PC-3 (cell line): ENCODE measurements around the gene COG5.

Source experiments
- EZH2 ChIP-seq: fragments of 300-600 bp; sonication (generic); IDR thresholded peaks from one replicate; pipeline ENCODE4 v1.6.1; 2017; ENCODE audit warnings: antibody characterized with exemption, mild to moderate bottlenecking, low read length; ENCODE audit not compliant: unreplicated experiment
- TF ChIP-seq, protein P1 (sequence below): fragments of 300-600 bp; sonication (generic); conservative IDR thresholded peaks from 2 replicates; pipeline ENCODE4 v1.5.1; 2017; ENCODE audit warnings: antibody characterized with exemption, low read depth, mild to moderate bottlenecking, low read length

DNA sequence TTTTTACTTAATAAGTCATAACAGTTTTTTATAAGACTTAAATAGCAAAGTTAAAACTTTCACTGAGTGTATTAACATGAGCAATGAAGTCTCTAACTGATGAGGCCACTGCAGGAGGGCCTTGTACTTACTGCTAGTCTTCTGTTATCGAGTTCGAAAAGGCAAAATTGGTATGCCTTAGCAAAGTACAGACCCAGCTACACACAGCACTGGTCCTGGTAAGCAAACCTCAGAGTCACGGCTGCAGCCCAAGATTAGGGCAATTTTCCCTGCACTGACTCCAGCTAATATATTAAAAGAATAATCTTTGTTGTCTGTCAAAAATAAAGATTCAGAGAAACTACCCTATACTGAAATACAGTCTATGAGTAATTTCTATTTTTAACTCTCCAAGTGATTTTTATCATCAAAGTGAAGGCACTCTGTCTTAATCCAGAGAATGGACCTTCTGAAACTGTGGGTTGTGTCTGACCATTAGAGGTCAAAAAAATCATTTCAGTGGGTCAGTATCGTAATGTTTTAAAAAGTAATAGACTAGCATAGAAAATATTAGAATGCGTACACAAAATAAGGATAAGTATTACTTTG lies 309.2 kb downstream of the COG5 start:
- TF ChIP-seq, protein P1, sequence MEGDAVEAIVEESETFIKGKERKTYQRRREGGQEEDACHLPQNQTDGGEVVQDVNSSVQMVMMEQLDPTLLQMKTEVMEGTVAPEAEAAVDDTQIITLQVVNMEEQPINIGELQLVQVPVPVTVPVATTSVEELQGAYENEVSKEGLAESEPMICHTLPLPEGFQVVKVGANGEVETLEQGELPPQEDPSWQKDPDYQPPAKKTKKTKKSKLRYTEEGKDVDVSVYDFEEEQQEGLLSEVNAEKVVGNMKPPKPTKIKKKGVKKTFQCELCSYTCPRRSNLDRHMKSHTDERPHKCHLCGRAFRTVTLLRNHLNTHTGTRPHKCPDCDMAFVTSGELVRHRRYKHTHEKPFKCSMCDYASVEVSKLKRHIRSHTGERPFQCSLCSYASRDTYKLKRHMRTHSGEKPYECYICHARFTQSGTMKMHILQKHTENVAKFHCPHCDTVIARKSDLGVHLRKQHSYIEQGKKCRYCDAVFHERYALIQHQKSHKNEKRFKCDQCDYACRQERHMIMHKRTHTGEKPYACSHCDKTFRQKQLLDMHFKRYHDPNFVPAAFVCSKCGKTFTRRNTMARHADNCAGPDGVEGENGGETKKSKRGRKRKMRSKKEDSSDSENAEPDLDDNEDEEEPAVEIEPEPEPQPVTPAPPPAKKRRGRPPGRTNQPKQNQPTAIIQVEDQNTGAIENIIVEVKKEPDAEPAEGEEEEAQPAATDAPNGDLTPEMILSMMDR: no peak
- TF ChIP-seq EZH2: no peak
